Astrocyte of the hippocampus (primary cell): ENCODE results near the gene CACNB4.
"Not testable (repeated sequence)": the region's sequence is repeated elsewhere in the genome, so short reads cannot be mapped to it uniquely, and the experiment has no call there.

ENCODE experiments used
- DNase-seq: peaks from one replicate; pipeline ENCODE4 v3.0.0; 2011; ENCODE audit warnings: low read depth, low spot score

The CACNB4 gene

DNA sequence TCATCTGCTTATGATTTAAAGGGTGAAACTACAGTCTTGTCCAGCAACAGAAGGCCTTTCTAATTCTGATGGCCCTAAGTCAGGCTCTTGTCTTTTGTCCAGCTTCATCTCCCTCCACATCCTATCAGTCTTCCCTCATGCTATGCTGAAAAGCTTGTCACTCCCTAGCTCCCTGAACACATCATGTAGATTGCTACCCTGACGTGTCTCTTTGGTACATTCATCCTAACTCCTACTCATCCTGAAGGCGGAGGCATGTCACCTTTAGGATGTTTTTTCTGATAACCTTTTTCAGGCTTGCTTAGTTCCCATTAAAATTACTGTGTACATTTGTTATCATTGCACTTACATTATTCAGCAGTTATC, 192.2 kb downstream of the CACNB4 start:
- DNase-seq = no peak

DNA sequence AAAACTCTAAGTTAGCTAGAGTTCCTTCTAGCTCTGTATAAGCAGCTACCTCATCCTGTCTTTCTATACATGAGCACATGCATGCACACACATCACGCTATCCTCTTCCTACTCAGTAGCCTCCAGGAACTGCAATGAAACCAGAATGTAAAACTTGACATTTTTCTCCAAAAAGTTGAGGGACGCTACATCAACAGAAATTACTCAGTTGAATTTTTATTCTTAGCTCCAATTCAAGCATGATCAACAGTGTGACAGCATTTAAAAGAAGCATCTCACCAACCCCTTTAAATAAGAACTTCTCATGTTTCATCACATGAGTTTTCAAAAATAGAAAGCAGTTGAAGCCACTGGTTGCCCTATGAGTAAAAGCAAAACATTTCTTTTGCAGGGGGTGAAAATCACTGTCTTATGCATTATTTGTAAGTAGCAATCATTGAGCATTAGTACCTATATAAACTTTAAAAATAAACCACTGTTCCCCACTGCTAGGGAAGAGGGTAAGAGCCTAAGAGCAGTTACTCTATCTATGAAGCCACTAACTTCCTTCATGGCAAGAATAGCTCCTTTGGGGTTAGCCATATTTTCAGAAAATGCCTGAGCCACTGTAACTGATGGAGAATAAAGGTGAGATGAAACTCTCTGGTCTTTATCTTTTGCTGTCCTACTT, 192.7 kb downstream of the CACNB4 start:
- DNase-seq = no peak

DNA sequence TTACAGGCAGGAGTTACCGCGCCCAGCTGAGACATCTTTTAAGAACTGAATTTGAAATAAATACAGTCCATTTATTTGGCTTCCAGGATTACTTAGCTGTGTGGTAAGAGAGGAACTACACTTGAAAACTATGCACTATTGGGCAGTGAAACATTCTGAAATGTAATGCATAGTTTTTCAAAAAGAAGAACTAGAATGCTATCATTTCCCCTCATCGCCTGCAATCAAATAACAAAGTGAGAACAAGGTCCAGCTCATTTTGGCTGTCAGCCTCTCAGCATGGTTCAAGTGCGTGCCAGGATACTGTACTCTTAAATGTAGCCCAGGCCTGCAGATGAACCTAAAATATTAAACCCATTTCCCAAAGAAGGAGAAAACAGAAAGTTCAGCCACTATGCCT, 194.0 kb downstream of the CACNB4 start:
- DNase-seq = no peak

DNA sequence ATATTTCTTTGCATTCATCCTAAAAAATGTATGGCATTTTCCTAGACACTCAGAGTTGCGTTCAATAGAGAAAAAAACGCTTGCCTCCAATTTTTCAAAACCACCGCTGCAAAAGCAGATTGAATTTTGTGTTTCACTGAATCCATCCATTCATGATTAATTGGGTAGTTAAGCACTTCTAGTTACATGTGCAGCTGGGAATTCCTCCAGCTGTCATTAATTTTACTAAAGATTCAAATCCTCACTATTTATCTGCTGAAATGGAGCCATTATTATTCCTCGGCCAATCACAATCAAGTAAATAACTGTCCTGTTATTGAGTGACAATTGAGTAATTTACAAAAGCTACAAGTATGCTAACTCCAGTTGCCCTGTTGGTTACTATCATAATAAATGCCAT, 194.8 kb downstream of the CACNB4 start:
- no peak for DNase-seq

DNA sequence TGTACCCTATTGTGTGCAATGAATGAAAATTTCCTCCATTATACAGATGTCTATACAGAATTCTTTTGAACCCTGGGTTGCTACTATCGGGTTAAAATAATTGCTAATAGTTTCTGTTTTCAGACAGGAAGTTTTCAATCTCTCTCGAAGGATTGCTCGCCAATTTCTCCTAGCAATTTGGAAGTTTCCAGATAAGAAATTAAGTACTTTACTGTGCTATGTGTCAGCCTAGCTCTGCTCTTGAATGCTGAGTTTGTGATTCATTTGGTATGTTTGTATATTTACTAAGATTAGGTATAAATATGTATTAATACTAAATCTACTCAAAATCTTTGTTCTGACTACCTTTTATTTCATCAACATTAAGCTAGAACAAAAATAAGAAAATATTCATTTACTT, 196.0 kb downstream of the CACNB4 start:
- DNase-seq = peak; percentile 9

DNA sequence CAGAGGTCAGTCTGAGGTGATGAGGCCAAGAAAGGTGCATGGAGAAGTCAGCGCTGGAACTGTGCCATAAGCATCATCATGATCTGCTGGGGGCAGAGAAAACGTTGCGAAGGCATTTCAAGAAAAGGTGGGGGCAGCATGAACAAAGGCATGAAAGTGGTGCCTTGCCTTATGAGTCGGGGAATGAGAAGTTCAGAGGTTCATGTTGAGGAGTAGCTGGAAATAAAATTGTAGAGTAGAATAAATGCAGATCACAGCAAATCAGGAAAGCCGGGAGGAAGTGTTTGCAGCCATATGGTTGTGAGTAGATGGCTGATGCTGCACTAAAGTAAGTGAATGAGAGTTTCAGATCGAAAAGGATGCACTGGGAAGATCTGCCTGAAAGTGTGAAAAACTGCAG, 198.5 kb downstream of the CACNB4 start:
- peak; percentile 7 for DNase-seq

DNA sequence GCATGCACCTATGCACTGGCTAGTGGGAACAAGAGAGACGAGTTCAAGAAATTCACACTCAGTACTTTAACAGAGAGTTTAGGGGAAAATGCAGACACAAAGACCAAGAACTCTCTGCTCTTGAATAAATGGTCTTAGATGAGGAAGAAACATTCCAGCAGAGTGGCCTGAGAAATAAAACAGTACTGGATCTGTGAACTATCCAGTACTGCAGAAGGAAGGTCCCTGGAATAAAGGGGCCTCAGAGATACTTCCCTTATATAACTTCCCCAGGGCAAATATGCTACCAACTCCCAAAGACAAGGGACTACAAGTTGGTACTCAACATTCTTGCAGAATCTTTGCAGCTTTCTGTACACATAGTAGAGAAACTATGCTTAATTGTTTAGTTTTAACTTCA, 199.7 kb downstream of the CACNB4 start:
- DNase-seq = no peak

DNA sequence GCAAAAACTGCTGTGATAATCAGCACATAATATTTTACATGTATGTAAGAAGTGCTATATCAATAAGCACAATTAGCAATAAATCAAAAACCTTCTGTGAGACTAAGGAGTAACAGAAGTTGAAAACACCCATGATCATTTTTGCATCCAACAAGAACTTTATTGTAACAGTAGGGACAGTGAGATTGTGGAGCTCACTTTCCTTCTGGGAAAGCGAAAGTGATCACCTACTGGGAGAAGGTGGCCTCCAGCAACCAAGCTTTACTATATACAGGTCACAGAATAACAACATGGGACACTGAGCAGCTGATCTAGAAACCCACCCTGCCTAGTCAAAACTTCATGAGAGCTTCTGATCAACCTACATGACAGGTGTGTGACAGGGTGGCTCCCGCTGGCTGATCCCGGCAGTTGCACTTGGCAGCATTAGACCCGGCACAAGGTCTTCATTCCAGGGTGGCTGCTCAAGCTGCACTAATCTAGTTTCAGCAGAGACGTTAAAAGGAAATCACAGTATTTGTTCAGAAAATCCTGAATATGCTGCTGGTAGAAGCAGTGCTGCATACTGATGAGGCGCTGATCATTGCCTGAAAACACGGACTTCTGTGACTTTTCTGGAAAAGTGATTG, 207.2 kb downstream of the CACNB4 start:
- peak; percentile 58 for DNase-seq

DNA sequence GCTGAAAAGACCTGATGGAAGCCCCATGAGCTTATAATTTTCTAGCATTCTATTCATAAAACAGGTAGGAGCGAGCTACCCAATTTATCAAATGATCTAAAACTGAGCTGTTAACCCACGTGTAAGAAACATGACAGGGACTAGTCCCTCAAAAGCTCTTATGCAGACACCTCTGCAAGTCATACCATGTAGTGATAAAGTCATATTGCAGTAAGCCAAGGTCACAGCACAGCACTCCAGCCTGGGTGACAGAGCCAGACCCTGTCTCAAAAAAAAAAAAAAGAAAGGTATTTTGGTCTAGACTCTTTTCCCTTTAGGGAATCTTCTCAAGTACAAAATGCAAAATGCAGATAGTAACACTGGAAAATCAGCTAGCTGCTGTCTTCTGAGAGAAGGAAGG, 211.7 kb downstream of the CACNB4 start:
- no peak for DNase-seq

DNA sequence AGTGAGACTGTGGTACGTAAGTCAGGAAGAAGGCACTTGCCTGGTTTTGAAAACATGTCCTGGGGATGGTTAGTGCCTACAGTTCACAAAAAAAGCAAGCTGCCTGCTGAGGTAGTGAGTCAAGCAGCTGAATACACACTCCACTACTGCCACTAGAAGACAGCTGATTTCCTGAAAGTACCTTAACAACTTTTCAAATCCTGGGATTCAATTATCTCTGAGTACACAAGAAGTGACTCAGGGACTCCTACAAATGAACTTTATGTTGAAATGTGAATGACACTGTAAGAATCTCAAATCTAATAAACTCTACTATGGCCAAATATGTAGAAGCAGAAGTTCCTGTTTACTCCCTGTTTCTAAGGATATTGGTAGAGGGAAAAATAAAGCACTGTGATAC, 212.6 kb downstream of the CACNB4 start:
- no peak for DNase-seq

DNA sequence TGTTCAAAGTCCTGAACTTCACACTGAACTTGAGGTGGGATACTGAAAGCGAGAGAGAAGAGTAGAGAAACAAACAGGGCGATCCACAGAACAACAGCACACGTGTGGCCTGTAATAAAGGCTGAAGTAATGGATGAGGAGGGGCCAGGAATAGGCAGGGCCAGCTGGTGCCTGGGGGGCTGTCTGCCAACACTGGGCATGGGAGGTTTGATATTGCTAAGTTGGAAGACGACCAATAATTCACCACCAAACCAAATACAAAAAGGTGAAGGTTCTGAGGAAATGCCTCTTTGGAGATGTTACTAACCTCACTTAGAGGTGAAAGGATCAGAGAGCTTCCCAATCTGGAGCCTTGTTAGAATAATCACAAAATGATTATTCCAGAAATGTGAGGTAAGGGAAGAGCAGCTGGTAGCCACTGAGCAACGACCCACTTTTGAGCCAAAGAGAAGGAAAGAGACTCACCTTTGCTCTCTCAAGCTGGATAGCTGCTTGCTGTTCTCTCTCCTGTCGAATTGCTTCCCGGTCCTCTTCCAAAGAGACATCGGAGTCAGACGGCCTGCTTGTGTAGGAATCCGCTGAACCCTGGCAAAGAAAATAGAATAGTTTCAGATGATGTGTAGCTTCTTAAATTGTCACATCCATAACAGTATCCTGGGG, 215.9 kb downstream of the CACNB4 start:
- no peak for DNase-seq

DNA sequence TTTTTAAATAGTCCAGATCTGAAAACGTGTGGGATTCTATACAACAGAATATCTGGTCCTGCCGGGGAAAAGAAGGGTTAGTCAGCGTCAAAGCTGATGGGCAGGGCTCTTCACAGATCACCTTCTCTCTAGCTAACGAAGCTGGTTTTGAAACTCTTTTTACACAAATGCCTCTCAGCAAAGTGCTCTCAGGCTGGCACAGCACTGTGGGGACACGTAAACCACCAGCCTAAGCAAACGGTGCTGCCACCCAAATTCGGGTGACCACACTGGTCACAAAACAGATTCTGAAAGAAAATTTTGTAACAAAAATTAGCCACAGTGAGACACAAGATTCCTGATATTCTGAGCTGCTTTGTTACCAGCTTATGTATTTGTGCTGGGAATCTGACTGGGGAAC, 217.5 kb downstream of the CACNB4 start:
- no peak for DNase-seq

DNA sequence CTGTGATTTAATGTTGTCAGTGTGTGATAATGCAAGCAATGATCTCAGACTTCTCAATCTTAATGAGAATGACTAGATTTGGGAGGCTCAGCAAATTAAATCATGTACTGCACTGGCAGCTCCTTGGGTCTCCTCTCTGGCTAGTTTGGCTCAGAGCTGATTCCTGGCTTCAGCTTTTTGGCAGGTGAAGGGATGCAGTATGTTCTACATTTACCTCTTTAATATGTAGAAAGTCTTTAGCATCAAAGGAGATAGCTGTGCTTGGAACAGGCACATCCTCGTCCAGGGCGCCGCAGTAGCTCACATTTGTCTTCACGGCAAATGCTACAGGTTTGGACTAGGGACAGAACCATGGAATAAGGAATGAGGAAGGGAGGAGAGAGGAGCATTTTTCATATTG, 218.3 kb downstream of the CACNB4 start:
- DNase-seq = no peak

DNA sequence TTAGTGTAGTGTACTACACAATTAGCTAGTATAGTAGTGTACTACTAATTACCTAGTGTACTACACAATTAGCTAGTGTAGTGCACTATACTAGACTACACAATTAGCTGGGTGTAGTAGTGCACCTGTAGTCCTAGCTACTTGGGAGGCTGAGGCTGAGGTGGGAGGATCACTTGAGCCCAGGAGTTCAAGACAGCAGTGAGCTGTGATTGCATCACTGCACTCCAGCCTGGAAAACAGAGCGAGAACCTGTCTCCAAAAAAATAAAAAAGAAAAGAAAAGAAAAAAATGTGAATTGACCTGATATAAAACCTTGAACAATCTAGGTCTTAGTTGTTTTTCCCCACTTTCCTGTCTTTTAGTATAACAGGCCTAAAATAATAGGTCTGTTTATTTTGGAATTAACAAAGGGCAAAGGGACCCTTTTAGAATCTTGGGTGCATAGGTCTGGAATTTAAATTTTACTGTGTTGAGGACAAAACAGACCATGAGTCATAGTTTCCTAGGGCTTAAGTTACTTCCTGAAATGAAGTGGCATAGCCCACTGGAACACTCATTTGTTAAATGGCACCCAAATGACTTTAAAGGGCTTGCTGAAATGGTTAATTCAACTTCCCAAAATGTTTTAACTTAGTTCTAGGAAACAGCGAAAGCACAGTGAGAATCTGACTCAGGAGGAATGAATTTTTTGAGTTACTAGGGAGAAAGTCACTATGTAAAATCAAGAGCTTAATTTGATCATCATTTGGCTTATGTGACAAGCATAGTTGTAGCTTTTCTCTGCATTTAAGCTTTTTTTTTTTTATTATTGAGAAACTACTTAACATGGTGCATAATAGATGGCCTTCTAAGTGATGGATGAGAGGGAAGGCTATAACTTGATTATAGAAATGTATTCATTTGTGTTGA, 219.9 kb downstream of the CACNB4 start:
- DNase-seq = peak; percentile 69

DNA sequence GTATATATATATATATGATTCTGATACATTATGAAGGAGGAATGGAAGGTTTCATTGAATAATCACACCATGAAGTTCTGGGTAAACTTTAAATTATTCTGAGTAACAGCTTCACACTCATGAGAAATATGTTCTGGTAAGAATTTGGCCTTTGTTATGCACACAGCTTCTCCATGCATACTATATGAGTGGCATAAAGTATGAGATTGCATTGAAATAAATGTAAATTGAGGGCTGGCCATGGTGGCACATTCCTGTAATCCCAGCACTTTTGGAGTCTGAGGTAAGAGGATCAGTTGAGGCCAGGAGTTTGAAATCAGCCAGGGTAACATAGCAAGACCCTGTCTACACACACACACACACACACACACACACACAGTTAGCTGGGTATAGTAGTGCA, 220.6 kb downstream of the CACNB4 start:
- no peak for DNase-seq

DNA sequence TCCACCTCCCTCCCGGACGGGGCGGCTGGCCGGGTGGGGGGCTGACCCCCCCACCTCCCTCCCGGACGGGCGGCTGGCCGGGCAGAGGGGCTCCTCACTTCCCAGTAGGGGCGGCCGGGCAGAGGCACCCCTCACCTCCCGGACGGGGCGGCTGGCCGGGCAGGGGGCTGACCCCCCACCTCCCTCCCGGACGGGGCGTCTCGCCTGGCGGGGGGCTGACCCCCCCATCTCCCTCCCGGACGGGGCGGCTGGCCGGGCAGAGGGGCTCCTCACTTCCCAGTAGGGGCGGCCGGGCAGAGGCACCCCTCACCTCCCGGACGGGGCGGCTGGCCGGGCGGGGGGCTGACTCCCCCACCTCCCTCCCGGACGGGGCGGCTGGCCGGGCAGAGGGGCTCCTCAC, 223.2 kb downstream of the CACNB4 start:
- not testable (repeated sequence) for DNase-seq

DNA sequence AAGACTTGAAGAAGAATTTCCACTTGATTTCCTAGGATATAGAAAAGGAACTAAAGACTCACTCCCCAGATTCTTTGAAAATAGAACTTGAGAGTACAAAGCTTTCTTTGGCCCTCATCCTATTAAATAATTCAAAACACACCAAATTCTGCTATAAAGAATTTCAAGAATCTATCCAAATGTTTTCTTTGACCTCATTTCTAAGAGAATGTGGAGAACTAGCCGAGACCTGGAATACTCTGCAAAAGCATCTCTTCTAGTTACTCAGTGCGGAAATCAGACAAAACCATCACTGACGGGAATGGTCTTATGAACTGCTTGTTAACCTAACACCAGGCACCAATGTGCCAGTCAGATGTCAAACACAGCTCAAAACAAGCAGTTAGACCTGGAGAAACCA, 226.4 kb downstream of the CACNB4 start:
- peak; percentile 37 for DNase-seq

DNA sequence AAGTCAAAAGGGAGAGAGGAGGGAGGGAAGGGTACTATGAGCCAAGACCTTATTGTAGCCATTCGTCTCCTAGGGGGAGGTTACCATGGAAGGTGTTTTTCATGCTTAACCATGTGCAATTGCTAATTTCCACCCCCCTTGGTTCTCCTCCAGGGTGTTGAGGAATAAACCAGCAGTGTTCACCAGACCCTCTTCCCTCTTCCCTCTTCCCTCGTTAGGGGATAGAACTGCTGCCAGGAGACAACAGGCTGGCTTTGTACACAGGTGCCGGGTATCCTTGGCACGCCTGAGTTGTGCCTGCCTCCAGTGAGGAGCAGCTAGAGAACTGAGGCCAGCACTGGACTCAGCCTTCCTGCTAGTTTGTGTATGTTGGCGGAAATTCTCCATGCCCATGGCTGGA, 229.6 kb downstream of the CACNB4 start:
- no peak for DNase-seq

DNA sequence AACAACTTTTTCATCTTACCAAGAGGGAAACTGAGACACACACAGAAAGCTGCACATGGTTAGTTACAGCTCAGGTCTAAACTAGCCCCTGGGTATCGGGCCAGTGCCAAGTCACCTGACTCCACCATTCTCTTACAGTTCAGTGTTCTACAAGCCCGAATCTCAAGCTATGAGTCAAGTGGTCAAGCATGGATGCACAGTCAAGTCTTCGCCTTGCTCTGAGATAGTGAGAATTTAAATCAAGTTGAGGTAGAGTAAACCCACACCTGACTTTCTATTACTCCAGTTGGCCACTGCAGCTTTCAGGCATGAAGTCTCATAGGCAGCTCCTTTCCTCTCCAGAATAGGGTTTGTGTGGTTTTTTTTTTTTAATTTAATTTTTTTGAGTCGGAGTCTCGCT, 236.1 kb downstream of the CACNB4 start:
- DNase-seq = no peak

DNA sequence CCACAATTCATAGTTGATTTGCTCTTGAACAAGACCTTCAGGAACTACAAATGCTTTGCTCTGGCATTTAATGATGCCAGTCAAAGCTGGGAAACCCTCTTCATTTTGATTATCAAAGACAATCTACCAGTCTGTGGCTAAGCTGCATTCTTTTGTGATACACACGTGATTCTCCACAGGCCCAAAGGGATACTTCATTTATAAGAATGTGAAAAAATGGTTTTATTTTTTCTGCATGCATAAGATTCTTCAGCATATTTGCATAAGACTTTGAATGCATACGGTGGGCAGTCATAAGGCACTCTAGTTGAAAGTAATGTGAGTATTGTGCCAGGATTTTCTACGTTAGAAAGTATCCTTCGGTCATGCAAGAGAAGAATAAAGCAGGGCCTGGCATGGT, 237.7 kb downstream of the CACNB4 start:
- DNase-seq = peak; percentile 25

DNA sequence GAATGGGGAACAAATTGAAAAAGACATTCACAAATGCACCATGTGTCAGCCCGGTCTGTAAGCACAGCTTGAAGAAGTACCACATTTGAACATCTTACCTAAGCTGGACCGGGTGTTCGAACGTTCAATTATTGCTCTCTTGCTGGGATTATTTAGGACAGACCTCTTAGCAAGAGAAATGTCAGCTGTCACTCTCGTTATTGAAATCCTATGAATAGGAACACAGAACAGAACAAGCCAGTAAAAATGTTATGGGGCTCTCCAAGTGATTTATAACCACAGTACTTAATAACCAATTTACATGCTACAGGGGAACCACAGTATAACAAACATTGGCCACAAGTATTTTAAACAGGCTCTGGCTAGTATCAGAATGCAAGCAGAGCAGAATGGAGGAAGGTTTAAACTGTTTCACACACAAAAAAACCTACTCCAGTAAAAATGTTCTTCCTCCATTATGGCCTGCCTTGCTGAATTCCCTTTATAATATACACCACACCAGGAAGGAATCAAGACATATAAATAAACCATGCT, 238.2 kb downstream of the CACNB4 start:
- peak; percentile 67 for DNase-seq

DNA sequence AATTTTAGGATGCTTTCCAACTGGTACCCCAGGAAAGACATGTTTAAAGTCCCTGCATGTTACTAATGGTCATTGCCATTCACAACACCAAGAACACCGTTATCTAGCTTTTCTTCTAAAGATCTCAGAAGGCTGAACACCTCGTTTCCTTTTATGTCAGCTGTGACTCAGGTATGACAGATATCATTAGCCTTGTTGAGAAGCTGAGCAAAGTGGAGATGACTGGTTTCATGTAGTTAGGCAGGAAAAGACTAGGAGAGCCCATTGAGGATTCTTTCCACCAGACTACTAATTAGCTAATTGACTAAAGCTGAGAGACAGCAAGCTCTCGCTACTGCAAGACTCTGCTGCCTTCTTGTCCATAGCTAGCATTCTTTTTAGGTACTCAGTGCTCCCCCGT, 238.6 kb downstream of the CACNB4 start:
- DNase-seq = no peak
